GM12878 (cell line): ENCODE results near the gene TMEM236. TPM values are rescaled to one million over a fixed set of nuclear protein-coding genes. Genes with fewer than 3 reads are reported as not detected.

Source experiments
- ATAC-seq: fragments of 200-7000 bp; cut with Tn5 transposase; 3 replicates; pipeline ENCODE4 v1.9.1; 2020; ENCODE audit warnings: mild to moderate bottlenecking, moderate library complexity
- BruUV-seq: library from RNA; stranded (reverse); fragments of 400-500 nt; replicated peaks from 2 replicates; lab custom pipeline; 2021; lab: Mats Ljungman, UMichigan
- CTCF ChIA-PET: fragments of 300-600 bp; sonication (Branson Sonifier 250); formaldehyde crosslinking; extraction: SDS; loops from one replicate; lab custom pipeline; 2021; ENCODE audit warnings: inconsistent platforms; lab: Yijun Ruan, JAX
- POLR2A ChIA-PET: fragments of 350-600 bp; formaldehyde crosslinking; extraction: SDS; loops from one replicate; lab custom pipeline; 2021; ENCODE audit warnings: inconsistent platforms; lab: Charles Lee
- RAD21 ChIA-PET: fragments of 300-600 bp; sonication (Branson Sonifier 250); formaldehyde crosslinking; loops from one replicate; lab custom pipeline; 2023; ENCODE audit warnings: antibody characterized with exemption; ENCODE audit not compliant: unreplicated experiment; lab: Charles Lee
- SMC1A ChIA-PET: fragments of 300-600 bp; sonication (Branson Sonifier 250); formaldehyde crosslinking; loops from one replicate; lab custom pipeline; 2023; ENCODE audit not compliant: unreplicated experiment, uncharacterized antibody; lab: Charles Lee
- DNase-seq: peaks from one replicate; pipeline ENCODE4 v3.0.0-alpha.2; 2011; ENCODE audit warnings: low read depth, low spot score
- FAIRE-seq: peaks from 3 replicates; lab custom pipeline; 2011; peaks lifted over from hg19 to GRCh38; lab: Jason Lieb, UNC
- H2AFZ ChIP-seq: 2 replicates; pipeline ENCODE4 v1.6.0; 2011; ENCODE audit warnings: low read depth, low read length, control low read depth; ENCODE audit not compliant: control insufficient read depth
- H3K27ac ChIP-seq: 2 replicates; pipeline ENCODE4 v1.5.1; 2011; ENCODE audit warnings: control low read depth; ENCODE audit not compliant: control insufficient read depth, insufficient read depth
- H3K27me3 ChIP-seq, 2 experiments: replicated peaks in 1 of 2; 2 replicates each; pipeline versions ENCODE4 v1.6.0 to v1.6.1; 2011; ENCODE audit warnings: low read length in 1 of 2; ENCODE audit not compliant: control insufficient read depth in 2 of 2, insufficient read depth in 2 of 2
- H3K36me3 ChIP-seq, 2 experiments: 2 replicates each; pipeline ENCODE4 v1.5.1; 2011; ENCODE audit warnings: low read length in 1 of 2; ENCODE audit not compliant: control insufficient read depth in 2 of 2, insufficient read depth in 2 of 2
- H3K4me1 ChIP-seq: 2 replicates; pipeline ENCODE4 v1.6.1; 2011; ENCODE audit warnings: mild to moderate bottlenecking, low read length, moderate library complexity, mixed read lengths; ENCODE audit not compliant: control insufficient read depth, insufficient read depth
- H3K4me2 ChIP-seq: 2 replicates; pipeline ENCODE4 v1.6.0; 2011; ENCODE audit warnings: control low read depth; ENCODE audit not compliant: control insufficient read depth, insufficient read depth
- H3K4me3 ChIP-seq: fragments of 200-600 bp; sonication (generic); 2 replicates; pipeline ENCODE4 v1.5.1; 2016
- H3K79me2 ChIP-seq: 2 replicates; pipeline ENCODE4 v1.6.0; 2011; ENCODE audit warnings: low read length; ENCODE audit not compliant: control insufficient read depth, insufficient read depth
- H3K9ac ChIP-seq: 2 replicates; pipeline ENCODE4 v1.8.0; 2011; ENCODE audit warnings: low read length, control low read depth, mixed read lengths; ENCODE audit not compliant: control insufficient read depth, insufficient read depth
- H3K9me3 ChIP-seq: replicated peaks from 3 replicates; pipeline ENCODE4 v1.5.1; 2011; ENCODE audit warnings: mild to moderate bottlenecking, low read length; ENCODE audit not compliant: control insufficient read depth, insufficient read depth
- H4K20me1 ChIP-seq: 2 replicates; pipeline ENCODE4 v1.6.0; 2011; ENCODE audit not compliant: control insufficient read depth, insufficient read depth
- ATF7 ChIP-seq: fragments of 450-650 bp; IDR thresholded peaks from 2 replicates; pipeline ENCODE4 v1.6.1; 2016; ENCODE audit warnings: low read depth, mild to moderate bottlenecking
- BCL11A ChIP-seq: IDR thresholded peaks from 2 replicates; pipeline ENCODE4 v1.6.1; 2011; ENCODE audit warnings: low read depth, low read length
- CHD1 ChIP-seq: IDR thresholded peaks from 2 replicates; pipeline ENCODE4 v1.6.1; 2012; ENCODE audit warnings: low read depth, low read length, improper control_type of control experiment
- FOS ChIP-seq: IDR thresholded peaks from 3 replicates; pipeline ENCODE4 v1.6.1; 2011; ENCODE audit warnings: borderline replicate concordance; ENCODE audit not compliant: insufficient read length; ENCODE audit errors: extremely low read depth
- HDAC2 ChIP-seq: fragments of 200-600 bp; sonication (generic); IDR thresholded peaks from 2 replicates; pipeline ENCODE4 v1.6.1; 2017
- MXI1 ChIP-seq: fragments of 150-350 bp; IDR thresholded peaks from 2 replicates; pipeline ENCODE4 v1.6.1; 2011; ENCODE audit warnings: low read depth, mild to moderate bottlenecking, inconsistent platforms, low read length, improper control_type of control experiment
- MYB ChIP-seq: fragments of 150-350 bp; IDR thresholded peaks from 2 replicates; pipeline ENCODE4 v1.6.1; 2014; ENCODE audit warnings: mild to moderate bottlenecking, low read depth, low read length, borderline replicate concordance
- NFXL1 ChIP-seq: fragments of 450-650 bp; IDR thresholded peaks from 2 replicates; pipeline ENCODE4 v1.6.1; 2017; ENCODE audit warnings: antibody characterized with exemption, mild to moderate bottlenecking, borderline replicate concordance
- RBBP5 ChIP-seq: fragments of 200-600 bp; sonication (generic); conservative IDR thresholded peaks from 2 replicates; pipeline ENCODE4 v1.6.1; 2016
- SP1 ChIP-seq: IDR thresholded peaks from one replicate; pipeline ENCODE4 v1.6.1; 2011; ENCODE audit warnings: low read depth, low read length
- WGBS: methylation state at CpG from one replicate; pipeline ENCODE4 v1.1.6; 2016; ENCODE audit warnings: low lambda C conversion rate; ENCODE audit not compliant: insufficient replicate concordance, insufficient coverage; ENCODE audit errors: missing lambda C conversion rate; 5-methylcytosine and 5-hydroxymethylcytosine counted together
- in situ Hi-C: fragments of 300-500 bp; cut with MboI; formaldehyde crosslinking; loops from 9 replicates; pipeline ENCODE4 v1.14.3; 2018; ENCODE audit warnings: mixed read lengths
- intact Hi-C: fragments of 100-400 bp; cut with micrococcal nuclease; formaldehyde crosslinking; loops from one replicate; pipeline ENCODE4 v1.14.2; 2022; ENCODE audit not compliant: unreplicated experiment
- polyA plus RNA-seq, 11 experiments: library from polyadenylated mRNA; depleted of rRNA in 4 of 11; unstranded in 6 of 11; stranded (reverse) in 5 of 11; fragments of >200 nt; fragmentation: Nextera tagmentation in 4 of 11; fragmentation: Illumina TruSeq in 1 of 11; extraction: Ambion mirVana in 4 of 11; extraction: Trizol in 1 of 11; gene quantifications; 1 replicate in 1 of 11; 2 replicates in 10 of 11; pipeline versions ENCODE4 v1.2.1 to v1.2.3, GENCODE V29; 2011 to 2016; ENCODE audit warnings: inconsistent platforms in 2 of 11, missing spikeins in 2 of 11, low read depth in 1 of 11
- total RNA-seq, 4 experiments: library from RNA; depleted of rRNA in 3 of 4; stranded (reverse); fragments of >200 nt in 3 of 4; fragmentation: Illumina TruSeq in 1 of 4; extraction: Trizol in 1 of 4; gene quantifications; 2 replicates each; pipeline versions ENCODE4 v1.2.1 to v1.2.3, GENCODE V29; 2013 to 2021
- TF ChIP-seq, protein P1 (sequence below): fragments of 450-650 bp; IDR thresholded peaks from 2 replicates; pipeline ENCODE4 v1.6.1; 2017; ENCODE audit warnings: low read depth, mild to moderate bottlenecking, moderate library complexity
- TF ChIP-seq, protein P2 (sequence below): fragments of 450-650 bp; IDR thresholded peaks from 2 replicates; pipeline ENCODE4 v1.6.1; 2018; ENCODE audit warnings: borderline replicate concordance, mild to moderate bottlenecking; ENCODE audit not compliant: partially characterized antibody
- TF ChIP-seq, protein P3 (sequence below): IDR thresholded peaks from 2 replicates; pipeline ENCODE4 v1.6.1; 2012; ENCODE audit warnings: mild to moderate bottlenecking, low read depth, low read length
- TF ChIP-seq, protein P4 (sequence below): IDR thresholded peaks from 2 replicates; pipeline ENCODE4 v1.6.1; 2012; ENCODE audit warnings: low read length, inconsistent platforms
- TF ChIP-seq, protein P5 (sequence below): IDR thresholded peaks from 2 replicates; pipeline ENCODE4 v1.6.1; 2011; ENCODE audit warnings: borderline replicate concordance, low read depth, mild to moderate bottlenecking, moderate library complexity, low read length; ENCODE audit not compliant: insufficient read depth, poor library complexity, severe bottlenecking

Gene TMEM236
- total and polyA plus RNA-seq, 10 of the 15 experiments (the other 5 are each of a cell fraction or from before 2014, with no cell fraction given): 0.03 TPM; not detected in 9

DNA sequence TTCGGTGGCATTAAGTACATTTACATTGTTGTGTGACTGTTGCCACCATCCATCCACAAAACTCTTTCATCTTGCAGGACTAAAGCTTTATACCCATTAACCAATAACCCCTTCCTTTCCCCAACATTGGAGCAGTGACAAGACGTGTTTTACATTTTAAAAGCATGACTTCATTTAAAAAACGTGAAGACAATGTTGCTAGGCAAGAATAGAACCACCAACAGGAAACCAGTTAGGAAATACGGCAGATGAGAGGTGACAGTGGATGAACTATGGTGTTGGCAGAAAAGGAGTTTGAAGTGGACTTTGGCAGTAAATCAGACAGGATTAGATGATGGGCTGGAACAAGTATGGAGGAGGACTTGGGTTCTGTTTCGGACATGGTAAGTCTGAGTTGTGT lies 17.0 kb downstream of the TMEM236 start:
- no peak overlapping the region for H2AFZ ChIP-seq
- RAD21 ChIA-PET: no interaction called here
- in situ Hi-C loops (no loop called here), intact Hi-C loops (no loop called here)
- no peaks in the 10 kb centered on the region for H3K9me3 ChIP-seq
- CTCF ChIA-PET: no interaction called here
- no peak overlapping the region for H3K4me2 ChIP-seq
- H3K4me3 ChIP-seq: no peak overlapping the region
- no peaks in the 10 kb centered on the region for H4K20me1 ChIP-seq
- no peak overlapping the region for H3K9ac ChIP-seq
- 24% methylated on average over 5 of the region's 5 CpGs for WGBS
- no peaks in the 10 kb centered on the region for H3K4me1 ChIP-seq
- no TSS peak for BruUV-seq
- H3K27me3 ChIP-seq: no peaks in the 10 kb centered on the region
- POLR2A ChIA-PET: no interaction called here
- DNase-seq (no peak), ATAC-seq (no peak), FAIRE-seq (no peak)
- no peaks in the 10 kb centered on the region for H3K36me3 ChIP-seq
- SMC1A ChIA-PET: no interaction called here
- H3K79me2 ChIP-seq: no peaks in the 10 kb centered on the region
- no peak overlapping the region for H3K27ac ChIP-seq
- TF ChIP-seq, protein P1, sequence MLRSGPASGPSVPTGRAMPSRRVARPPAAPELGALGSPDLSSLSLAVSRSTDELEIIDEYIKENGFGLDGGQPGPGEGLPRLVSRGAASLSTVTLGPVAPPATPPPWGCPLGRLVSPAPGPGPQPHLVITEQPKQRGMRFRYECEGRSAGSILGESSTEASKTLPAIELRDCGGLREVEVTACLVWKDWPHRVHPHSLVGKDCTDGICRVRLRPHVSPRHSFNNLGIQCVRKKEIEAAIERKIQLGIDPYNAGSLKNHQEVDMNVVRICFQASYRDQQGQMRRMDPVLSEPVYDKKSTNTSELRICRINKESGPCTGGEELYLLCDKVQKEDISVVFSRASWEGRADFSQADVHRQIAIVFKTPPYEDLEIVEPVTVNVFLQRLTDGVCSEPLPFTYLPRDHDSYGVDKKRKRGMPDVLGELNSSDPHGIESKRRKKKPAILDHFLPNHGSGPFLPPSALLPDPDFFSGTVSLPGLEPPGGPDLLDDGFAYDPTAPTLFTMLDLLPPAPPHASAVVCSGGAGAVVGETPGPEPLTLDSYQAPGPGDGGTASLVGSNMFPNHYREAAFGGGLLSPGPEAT: no peak
- TF ChIP-seq CHD1 (no peak), ATF7 (no peak), MYB (no peak), NFXL1 (no peak), SP1 (no peak), BCL11A (no peak), RBBP5 (no peak), MXI1 (no peak), HDAC2 (no peak), FOS (no peak)
- TF ChIP-seq, protein P2, sequence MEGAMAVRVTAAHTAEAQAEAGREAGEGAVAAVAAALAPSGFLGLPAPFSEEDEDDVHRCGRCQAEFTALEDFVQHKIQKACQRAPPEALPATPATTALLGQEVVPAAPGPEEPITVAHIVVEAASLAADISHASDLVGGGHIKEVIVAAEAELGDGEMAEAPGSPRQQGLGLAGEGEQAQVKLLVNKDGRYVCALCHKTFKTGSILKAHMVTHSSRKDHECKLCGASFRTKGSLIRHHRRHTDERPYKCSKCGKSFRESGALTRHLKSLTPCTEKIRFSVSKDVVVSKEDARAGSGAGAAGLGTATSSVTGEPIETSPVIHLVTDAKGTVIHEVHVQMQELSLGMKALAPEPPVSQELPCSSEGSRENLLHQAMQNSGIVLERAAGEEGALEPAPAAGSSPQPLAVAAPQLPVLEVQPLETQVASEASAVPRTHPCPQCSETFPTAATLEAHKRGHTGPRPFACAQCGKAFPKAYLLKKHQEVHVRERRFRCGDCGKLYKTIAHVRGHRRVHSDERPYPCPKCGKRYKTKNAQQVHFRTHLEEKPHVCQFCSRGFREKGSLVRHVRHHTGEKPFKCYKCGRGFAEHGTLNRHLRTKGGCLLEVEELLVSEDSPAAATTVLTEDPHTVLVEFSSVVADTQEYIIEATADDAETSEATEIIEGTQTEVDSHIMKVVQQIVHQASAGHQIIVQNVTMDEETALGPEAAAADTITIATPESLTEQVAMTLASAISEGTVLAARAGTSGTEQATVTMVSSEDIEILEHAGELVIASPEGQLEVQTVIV: no peak
- TF ChIP-seq, protein P3, sequence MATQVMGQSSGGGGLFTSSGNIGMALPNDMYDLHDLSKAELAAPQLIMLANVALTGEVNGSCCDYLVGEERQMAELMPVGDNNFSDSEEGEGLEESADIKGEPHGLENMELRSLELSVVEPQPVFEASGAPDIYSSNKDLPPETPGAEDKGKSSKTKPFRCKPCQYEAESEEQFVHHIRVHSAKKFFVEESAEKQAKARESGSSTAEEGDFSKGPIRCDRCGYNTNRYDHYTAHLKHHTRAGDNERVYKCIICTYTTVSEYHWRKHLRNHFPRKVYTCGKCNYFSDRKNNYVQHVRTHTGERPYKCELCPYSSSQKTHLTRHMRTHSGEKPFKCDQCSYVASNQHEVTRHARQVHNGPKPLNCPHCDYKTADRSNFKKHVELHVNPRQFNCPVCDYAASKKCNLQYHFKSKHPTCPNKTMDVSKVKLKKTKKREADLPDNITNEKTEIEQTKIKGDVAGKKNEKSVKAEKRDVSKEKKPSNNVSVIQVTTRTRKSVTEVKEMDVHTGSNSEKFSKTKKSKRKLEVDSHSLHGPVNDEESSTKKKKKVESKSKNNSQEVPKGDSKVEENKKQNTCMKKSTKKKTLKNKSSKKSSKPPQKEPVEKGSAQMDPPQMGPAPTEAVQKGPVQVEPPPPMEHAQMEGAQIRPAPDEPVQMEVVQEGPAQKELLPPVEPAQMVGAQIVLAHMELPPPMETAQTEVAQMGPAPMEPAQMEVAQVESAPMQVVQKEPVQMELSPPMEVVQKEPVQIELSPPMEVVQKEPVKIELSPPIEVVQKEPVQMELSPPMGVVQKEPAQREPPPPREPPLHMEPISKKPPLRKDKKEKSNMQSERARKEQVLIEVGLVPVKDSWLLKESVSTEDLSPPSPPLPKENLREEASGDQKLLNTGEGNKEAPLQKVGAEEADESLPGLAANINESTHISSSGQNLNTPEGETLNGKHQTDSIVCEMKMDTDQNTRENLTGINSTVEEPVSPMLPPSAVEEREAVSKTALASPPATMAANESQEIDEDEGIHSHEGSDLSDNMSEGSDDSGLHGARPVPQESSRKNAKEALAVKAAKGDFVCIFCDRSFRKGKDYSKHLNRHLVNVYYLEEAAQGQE: no peak
- TF ChIP-seq, protein P4, sequence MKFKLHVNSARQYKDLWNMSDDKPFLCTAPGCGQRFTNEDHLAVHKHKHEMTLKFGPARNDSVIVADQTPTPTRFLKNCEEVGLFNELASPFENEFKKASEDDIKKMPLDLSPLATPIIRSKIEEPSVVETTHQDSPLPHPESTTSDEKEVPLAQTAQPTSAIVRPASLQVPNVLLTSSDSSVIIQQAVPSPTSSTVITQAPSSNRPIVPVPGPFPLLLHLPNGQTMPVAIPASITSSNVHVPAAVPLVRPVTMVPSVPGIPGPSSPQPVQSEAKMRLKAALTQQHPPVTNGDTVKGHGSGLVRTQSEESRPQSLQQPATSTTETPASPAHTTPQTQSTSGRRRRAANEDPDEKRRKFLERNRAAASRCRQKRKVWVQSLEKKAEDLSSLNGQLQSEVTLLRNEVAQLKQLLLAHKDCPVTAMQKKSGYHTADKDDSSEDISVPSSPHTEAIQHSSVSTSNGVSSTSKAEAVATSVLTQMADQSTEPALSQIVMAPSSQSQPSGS: no peak
- TF ChIP-seq, protein P5, sequence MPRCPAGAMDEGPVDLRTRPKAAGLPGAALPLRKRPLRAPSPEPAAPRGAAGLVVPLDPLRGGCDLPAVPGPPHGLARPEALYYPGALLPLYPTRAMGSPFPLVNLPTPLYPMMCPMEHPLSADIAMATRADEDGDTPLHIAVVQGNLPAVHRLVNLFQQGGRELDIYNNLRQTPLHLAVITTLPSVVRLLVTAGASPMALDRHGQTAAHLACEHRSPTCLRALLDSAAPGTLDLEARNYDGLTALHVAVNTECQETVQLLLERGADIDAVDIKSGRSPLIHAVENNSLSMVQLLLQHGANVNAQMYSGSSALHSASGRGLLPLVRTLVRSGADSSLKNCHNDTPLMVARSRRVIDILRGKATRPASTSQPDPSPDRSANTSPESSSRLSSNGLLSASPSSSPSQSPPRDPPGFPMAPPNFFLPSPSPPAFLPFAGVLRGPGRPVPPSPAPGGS: no peak
